CD4-positive, alpha-beta T cell treated with Interleukin-4 for 4 hours (primary cell): ENCODE results near the gene PNMT.

ENCODE experiments used
- DNase-seq: peaks from one replicate; pipeline ENCODE4 v3.0.0-alpha.2; 2020

PNMT gene

DNA sequence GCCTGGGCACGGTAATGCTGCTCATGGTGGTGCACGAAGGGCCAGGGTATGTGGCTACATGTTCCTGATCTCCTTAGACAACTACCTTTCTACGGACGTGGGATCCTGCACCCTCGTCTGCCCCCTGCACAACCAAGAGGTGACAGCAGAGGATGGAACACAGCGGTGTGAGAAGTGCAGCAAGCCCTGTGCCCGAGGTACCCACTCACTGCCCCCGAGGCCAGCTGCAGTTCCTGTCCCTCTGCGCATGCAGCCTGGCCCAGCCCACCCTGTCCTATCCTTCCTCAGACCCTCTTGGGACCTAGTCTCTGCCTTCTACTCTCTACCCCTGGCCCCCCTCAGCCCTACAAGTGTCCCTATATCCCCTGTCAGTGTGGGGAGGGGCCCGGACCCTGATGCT lies 43.6 kb downstream of the PNMT start:
- no peak for DNase-seq

DNA sequence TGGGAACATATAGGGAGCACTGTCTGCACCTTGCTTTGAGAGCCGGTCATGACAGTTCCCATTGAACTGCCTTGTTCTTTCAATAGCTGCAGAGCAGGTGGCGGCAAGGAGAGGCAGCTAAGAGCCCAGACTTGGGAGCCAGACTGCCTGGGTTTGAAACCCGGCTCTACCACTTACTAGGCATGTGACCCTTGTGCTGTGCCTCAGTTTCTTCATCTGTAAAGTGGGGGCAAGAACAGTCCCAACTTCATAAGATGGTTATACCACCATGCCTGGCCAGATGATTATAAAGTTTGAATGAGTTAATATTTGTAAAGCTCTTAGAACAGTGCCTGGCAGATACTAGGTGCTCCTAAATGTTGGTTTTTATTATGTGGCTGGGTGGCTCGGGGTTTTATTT lies 46.0 kb downstream of the PNMT start:
- no peak for DNase-seq

DNA sequence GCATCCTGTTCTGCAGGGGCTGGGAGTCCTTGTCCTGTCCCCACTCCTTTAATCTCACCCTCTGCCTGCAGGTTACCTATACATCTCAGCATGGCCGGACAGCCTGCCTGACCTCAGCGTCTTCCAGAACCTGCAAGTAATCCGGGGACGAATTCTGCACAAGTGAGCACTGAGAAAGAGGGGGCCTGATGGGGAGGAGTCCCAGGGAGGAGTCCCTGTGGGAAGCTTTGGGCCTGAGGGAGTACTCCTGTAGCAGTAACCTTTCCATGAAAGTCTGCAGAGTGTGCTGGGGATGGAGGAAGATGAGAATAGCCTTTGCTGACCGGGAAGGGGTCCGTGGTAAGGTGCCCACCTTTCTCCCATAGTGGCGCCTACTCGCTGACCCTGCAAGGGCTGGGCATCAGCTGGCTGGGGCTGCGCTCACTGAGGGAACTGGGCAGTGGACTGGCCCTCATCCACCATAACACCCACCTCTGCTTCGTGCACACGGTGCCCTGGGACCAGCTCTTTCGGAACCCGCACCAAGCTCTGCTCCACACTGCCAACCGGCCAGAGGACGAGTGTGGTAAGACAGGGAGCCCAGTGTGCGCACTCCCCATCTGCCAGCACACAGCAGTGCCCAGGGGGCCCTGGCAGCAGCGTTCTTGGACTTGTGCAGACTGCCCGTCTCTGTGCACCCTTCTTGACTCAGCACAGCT lies 47.3 kb downstream of the PNMT start:
- DNase-seq, result no peak

DNA sequence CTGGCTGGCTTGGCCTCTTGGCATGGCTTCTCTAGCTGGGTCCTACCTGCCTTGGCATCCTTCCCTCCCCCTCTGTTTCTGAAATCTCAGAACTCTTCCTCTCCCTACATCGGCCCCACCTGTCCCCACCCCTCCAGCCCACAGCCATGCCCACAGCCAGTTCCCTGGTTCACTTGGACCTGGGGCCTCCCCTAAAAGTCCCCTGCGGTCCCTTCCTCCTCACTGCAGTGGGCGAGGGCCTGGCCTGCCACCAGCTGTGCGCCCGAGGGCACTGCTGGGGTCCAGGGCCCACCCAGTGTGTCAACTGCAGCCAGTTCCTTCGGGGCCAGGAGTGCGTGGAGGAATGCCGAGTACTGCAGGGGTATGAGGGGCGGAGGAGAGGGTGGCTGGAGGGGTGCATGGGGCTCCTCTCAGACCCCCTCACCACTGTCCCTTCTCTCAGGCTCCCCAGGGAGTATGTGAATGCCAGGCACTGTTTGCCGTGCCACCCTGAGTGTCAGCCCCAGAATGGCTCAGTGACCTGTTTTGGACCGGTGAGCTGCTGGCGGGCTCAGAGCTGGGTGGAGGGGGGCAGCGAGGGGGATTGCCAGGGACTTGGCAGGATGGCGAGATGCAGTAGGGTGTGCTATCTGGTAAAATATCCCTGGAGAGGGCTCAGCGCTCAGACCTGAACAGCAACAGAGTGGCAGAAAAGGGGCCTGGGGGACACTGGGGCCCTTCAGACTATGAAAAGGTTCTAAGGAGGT lies 48.0 kb downstream of the PNMT start:
- DNase-seq, result no peak

DNA sequence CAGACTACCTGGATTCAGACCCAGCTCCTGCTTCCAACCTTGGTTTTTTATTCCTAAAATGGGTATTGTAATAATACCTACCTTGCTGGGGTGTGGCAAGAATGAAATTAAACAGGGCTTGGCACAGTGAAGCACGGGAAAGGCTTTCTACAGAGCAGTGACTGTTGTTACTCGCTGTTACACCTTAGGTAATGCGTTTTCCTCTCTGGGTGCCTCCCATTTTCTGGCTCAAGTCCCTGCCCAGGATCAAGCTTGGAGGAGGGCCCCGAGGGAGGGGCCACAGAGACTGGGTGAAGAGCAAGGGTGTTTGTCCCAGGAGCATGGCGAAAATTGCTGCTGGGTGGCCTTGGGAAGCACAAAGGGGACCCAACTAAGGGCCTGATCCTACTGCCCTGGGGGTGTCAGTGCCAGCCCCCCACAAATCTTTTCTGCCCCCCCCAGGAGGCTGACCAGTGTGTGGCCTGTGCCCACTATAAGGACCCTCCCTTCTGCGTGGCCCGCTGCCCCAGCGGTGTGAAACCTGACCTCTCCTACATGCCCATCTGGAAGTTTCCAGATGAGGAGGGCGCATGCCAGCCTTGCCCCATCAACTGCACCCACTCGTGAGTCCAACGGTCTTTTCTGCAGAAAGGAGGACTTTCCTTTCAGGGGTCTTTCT lies 48.8 kb downstream of the PNMT start:
- DNase-seq, result no peak

DNA sequence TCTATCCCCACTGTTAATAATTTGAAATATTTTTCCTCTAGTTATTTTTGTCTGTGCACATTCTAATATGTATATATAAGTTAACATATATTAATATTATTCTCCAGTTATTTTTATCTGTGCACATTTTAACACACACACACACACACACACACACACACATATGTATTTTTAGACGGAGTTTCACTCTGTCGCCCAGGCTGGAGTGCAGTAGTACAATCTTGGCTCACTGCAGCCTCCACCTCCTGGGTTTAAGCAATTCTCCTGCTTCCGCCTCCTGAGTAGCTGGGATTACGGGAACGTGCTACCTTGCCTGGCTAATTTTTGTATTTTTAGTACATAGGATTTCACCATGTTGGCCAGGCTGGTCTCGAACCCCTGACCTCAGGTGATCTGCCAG lies 49.4 kb downstream of the PNMT start:
- DNase-seq, result no peak

DNA sequence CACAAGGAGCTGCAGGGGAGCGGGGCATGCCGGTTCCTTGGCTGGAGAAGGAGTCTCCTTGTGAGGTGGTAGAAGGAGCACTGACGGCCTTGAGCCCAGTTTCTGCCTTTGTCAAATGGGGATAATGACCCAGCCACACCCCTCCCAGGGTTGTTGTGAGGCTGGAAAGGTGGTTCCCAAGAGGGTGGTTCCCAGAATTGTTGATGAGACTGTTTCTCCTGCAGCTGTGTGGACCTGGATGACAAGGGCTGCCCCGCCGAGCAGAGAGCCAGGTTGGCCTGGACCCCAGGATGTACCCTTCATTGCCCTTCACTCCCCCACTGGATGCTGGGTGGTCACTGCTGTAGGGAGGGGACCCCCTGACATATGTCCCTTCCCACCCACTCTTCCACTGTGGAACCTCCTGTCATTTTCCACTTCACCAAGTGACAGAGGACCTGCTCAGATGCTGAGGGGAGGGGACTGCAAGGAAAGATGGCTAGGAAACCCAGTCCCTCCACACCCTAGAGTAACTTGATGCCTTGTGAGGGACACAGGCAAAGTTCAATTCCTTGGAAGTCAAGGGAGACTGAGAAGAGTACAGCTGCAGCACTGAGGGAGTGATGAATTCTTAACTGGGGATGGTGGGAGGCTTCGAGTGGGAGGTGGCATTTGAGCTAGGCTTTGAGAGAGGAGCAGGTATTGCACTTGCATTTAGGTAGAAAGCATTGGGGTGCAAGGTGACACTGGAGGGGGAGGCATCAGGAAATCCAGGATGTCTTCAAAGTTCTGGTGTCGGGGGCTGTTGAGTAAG lies 51.5 kb downstream of the PNMT start:
- no peak for DNase-seq
